HG02938 (cell line): ENCODE data around the gene APBB1.
"Not testable (repeated sequence)": the region's sequence is repeated elsewhere in the genome, so short reads cannot be mapped to it uniquely, and the experiment has no call there.

Source experiments
- ATAC-seq: cut with Tn5 transposase; IDR thresholded peaks from one replicate; pipeline ENCODE4 v1.9.1; 2021; ENCODE audit warnings: mild to moderate bottlenecking, moderate library complexity; ENCODE audit not compliant: unreplicated experiment

APBB1 gene

DNA sequence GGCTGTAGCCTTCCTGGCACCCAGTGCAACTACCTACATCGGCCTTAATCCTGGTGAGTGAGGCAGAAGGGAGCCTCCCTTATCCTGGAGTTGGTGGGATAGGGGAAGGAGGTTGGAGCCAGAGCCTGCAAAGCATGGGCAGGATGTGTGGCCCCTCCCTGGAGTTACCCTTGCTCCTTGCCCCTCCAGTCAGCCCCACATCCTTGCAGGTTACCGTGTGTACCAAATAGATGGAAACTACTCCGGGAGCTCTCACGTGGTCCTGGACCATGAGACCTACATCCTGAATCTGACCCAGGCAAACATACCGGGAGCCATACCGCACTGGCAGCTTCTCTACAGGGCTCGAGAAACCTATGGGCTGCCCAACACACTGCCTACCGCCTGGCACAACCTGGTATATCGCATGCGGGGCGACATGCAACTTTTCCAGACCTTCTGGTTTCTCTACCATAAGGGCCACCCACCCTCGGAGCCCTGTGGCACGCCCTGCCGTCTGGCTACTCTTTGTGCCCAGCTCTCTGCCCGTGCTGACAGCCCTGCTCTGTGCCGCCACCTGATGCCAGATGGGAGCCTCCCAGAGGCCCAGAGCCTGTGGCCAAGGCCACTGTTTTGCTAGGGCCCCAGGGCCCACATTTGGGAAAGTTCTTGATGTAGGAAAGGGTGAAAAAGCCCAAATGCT, 24.8 kb downstream of the APBB1 start:
- ATAC-seq = no peak

DNA sequence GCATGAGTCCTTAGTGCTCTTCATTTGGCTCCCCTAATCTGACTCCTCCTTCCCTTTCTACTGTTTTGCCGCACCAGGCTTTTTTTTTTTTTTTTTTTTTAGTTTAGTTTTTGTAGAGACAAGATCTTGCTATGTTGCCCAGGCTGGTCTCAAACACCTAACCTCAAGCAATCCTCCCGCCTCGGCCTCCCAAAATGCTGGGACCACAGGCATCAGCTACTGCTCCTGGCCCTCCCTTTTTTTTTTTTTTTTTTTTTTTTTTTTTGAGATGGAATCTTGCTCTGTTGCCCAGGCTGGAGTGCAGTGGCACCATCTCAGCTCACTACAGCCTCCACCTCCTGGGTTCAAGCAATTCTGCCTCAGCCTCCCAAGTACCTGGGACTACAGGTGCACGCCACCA, 26.6 kb downstream of the APBB1 start:
- not testable (repeated sequence) for ATAC-seq

GRCh38 chr11:6391537-6392134, 27.3 kb downstream of the APBB1 start:
- no peak for ATAC-seq

DNA sequence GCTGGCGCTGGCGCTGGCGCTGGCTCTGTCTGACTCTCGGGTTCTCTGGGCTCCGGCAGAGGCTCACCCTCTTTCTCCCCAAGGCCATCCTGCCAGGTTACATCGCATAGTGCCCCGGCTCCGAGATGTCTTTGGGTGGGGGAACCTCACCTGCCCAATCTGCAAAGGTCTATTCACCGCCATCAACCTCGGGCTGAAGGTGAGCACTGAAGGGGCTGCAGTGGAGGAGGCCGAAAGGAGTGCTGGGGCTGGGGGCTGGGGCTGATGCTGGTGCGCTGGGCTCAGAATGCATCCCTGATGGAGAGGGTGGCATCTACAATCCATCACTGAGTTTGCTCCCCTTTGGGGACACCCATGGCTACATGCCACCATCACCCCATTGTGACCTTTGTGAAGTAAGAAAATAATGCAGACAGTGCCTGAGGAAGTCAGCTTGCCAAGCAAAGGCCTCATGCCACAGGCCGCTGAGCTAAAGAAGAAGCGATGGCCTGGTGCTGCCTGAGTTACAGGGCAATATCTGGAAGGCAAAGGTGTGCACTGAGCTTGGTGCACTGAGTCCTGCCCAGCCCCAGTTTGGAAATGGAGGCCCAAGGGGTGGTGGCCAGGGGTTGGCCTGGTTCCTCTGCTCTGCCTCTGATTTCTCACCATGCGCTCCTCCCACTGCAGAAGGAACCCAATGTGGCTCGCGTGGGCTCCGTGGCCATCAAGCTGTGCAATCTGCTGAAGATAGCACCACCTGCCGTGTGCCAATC, 28.0 kb downstream of the APBB1 start:
- no peak for ATAC-seq

DNA sequence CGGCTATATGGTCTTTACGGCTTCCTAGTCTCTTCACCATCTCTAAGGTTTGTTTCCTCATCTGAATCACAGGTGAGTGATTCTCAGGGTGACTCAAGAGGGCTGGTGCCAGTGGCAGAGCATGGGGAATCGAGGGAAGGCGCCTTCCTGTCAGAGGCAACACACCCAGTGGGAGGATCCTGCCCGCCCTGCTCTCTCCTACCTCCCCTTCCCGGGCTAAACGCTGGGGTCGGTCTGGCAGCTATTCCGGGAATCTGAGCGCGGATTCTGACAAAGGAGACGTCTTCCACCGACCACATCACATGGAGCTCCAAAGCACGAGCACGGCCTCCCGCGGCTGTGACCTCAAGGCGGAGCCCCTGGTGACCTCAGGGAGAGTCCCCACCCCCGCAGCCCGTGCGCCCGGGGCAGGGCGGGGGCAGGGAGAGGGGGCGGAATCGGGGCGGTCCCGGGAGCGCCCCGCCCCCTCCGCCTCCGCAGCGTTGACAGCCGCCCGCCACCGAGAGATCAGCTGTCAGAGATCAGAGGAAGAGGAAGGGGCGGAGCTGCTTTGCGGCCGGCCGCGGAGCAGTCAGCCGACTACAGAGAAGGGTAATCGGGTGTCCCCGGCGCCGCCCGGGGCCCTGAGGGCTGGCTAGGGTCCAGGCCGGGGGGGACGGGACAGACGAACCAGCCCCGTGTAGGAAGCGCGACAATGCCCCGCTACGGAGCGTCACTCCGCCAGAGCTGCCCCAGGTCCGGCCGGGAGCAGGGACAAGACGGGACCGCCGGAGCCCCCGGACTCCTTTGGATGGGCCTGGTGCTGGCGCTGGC, 28.8 kb downstream of the APBB1 start, which contains the start of gene SMPD1:
TSS of gene SMPD1 (plus strand) at position 570 of the 813 bp plus-strand sequence. CDS start at position 695, 125 bp downstream.
- peak; percentile 93 for ATAC-seq

DNA sequence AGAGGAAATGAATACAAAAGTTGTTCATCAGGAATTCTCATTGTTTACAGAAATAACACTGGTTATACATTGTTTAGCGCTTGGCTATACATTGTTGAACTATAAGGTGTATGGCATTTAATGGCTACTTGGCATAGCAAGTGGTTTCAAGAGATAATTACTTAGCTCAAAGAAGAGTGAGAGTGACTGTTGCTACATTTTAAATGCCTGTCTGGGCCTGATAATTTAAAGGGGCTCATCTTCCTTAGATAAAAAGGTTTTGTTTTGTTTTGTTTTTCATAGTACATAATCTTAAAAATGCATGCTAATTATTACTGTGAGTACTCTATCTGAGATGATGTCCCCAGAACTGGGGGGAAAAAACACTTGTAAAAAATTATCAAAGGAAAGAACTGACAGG, 30.1 kb downstream of the APBB1 start:
- no peak for ATAC-seq

DNA sequence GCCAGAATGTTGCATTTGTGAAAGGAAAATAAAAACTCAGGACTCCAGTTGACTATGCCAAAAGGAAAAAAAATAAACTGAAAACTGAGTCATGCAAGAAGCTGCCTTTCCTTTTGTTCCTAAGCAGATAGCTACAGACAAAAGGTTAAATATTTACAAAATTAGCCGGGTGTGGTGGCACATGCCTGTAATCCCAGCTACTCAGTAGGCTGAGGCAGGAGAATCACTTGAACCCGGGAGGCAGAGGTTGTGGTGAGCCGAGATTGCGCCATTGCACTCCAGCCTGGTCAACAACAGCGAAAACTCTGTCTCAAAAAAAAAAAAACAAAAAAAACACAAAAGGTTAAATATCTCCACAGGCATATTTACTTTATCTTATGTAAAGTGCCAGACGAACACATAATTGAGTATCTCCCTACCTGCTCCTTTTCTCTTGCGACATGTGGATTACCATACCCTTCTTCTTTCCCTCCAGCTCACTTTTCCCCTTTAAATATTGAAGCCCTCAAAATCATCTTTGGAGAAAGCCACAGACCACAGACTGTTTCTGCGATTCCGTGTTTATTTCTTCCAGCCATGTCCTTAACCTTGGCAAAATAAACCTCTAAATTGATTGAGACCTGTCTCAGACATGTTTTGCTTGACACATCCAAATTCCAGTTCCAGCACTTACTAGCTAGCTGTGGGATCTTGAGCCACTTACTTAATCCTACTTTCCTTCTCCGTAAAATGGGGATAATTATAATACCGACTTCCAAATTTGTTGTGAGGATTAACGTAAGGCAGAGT, 30.9 kb downstream of the APBB1 start:
- no peak for ATAC-seq

DNA sequence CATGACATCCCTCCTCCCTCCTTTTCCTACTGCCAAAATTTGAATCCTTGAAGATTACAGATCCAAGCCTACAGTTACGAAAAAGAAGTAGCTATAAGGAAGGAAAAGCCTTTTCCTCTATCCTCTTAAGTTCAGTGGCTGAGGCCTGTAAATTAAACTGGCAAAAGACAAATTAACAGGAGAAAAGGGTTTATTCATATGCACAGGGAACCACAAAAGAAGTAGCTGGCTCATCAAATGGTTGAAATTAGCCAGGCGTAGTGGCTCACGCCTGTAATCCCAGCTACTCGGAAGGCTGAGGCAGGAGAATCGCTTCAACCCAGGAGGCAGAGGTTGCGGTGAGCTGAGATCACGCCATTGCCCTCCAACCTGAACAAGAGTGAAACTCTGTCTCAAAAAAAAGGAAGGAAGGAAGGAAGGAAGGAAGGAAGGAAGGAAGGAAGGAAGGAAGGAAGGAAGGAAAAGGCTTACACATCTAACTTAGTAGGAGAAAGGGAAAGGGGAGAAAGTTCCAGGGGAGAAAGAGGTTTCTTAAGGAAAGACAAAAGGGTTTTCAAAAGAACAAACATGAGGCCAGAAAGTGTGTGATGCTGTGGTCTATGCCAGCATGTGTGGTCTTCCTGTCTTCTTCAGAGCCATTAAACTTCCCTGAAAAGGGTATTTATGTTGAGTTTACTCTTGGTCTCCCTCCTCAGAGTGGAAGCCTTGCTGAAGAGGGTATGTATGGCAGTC, 33.7 kb downstream of the APBB1 start:
- ATAC-seq = no peak

- no peak for ATAC-seq
Measured at GRCh38 chr11:6378640-6378989, 40.3 kb downstream of the APBB1 start.

DNA sequence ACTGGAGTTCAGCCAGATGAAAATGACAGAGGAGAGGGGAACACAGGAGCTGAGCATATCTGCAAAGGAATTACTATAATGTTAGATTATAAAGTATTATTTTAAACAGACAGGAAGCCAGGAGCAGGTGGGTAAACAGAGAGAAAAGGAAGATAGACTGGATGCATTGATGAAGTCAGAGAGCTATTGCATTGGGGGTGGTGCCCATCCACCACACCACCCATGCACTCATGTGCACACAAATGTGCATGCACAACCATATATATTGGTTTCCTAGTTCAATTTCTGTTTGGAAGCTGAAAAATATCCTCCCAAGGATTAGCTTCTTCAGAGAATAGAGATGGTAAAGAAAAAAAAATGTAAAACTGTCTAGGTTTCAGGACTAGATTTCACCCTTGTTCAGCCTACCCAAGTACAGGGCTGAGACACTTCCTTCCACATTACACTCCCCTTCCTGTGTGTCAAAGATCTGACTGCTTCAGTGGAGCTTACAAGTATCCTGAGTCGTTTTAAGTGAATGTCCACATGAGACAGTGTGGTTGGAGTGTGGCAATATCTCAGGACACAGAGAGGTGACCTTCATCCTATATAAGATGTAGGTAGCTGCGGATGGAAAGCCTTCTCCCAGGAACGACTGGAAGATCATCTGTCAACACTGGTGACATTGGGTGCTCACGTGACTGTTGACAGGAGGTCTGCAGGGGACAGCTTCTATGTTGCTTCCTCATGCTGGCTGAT, 40.8 kb downstream of the APBB1 start:
- no peak for ATAC-seq

- no peak for ATAC-seq
Measured at GRCh38 chr11:6371825-6372224, 47.1 kb downstream of the APBB1 start.

DNA sequence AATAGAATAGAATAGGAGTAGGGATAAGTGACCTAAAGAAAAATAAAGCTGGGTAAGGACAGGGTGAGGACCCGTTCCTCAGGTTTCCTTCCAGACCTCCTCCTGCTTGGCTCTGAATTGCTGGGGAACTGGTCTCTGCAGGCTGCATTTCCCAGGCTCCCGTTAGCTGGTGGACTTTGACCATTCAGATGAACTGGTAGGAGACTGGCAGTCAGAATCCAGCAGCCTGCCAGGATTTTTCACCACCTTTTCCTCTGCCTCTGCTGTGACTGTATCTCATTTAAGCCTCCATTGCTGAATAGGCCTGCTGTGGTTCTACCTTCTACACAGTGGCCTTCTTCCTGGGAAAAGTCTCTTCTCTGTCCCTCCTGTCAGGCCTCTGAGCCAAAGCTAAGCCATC, 53.2 kb downstream of the APBB1 start:
- ATAC-seq = no peak

- ATAC-seq = peak; percentile 86
Measured at GRCh38 chr11:6362873-6363678, 55.8 kb downstream of the APBB1 start.

DNA sequence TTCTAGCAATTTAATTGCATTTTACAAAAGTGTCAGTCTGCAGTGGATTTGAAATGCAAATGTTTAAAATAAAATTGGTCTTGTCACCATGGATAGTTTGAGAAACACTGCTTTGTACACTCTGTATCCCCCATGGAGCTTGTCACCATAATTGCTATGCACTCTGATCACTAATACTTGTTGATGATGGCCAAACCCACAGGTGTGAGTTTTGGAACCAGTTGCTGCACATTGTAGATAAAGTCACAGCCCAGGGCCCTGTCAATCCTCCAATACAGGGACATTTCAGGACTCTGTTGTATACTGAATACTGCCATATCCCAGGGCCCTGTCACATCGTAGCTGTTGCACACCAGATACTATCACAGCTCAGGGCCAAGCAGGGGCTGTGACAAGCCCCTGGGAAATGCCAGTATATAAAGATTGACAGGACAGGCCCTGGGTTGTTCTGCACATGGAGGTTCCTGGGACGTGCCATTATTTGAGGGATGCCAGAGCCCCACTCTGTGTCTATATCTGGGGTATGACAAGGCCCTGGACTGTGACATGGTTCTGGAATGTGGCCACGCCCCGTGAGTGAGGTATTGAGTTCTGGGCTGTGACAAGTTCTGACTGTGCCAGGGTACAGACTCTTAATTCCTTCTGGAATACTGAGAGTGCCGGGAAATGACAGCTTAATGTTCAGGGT, 56.6 kb downstream of the APBB1 start:
- ATAC-seq = no peak

GRCh38 chr11:6360183-6360582, 58.7 kb downstream of the APBB1 start:
- ATAC-seq = no peak

DNA sequence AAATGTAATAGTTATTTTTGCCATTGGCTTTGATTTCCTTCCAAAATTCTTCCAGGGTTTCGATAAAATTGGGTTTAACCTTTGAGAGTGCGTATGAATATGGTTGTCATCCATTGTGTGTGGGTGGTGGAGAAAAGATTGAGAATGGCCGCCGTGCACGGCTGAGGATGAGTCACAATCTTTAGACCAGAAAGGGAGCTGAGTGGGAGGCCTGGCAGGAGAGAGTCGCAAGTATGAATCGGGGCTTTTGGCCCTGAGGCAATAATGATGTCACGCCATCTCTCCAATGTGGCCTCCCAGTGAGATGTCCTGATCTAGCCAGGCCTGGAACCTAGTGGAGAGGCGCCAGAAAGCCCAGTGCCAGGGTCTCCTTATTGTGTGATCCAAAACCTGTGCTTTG, 61.7 kb downstream of the APBB1 start:
- ATAC-seq = no peak

GRCh38 chr11:6356503-6357055, 62.3 kb downstream of the APBB1 start:
- ATAC-seq = no peak
